Osteoblast (primary cell): ENCODE data around the gene SKAP1. TPM values are rescaled to one million over a fixed set of nuclear protein-coding genes. Genes with fewer than 3 reads are reported as not detected.

Source experiments
- DNase-seq: peaks from one replicate; pipeline ENCODE4 v3.0.0; 2011; ENCODE audit warnings: low spot score, mixed read lengths; ENCODE audit not compliant: insufficient read length; ENCODE audit errors: missing footprints
- H2AFZ ChIP-seq: 2 replicates; pipeline ENCODE4 v1.6.0; 2011; ENCODE audit warnings: mild to moderate bottlenecking, low read length
- H3K27ac ChIP-seq: 2 replicates; pipeline ENCODE4 v1.5.1; 2011; ENCODE audit warnings: mild to moderate bottlenecking, low read depth, low read length, moderate library complexity
- H3K27me3 ChIP-seq: 2 replicates; pipeline ENCODE4 v1.6.0; 2012; ENCODE audit warnings: mild to moderate bottlenecking, control low read depth, inconsistent platforms, low read length, moderate library complexity; ENCODE audit not compliant: insufficient read depth
- H3K36me3 ChIP-seq: 2 replicates; pipeline ENCODE4 v1.5.1; 2011; ENCODE audit warnings: mild to moderate bottlenecking, low read length, control low read depth, moderate library complexity; ENCODE audit not compliant: insufficient read depth
- H3K4me1 ChIP-seq: 2 replicates; pipeline ENCODE4 v1.5.1; 2011; ENCODE audit warnings: mild to moderate bottlenecking, low read length, control low read depth, moderate library complexity; ENCODE audit not compliant: insufficient read depth
- H3K4me2 ChIP-seq: 2 replicates; pipeline ENCODE4 v1.6.0; 2011; ENCODE audit warnings: mild to moderate bottlenecking, low read length; ENCODE audit not compliant: insufficient read depth
- H3K4me3 ChIP-seq: fragments of 200-600 bp; sonication (generic); 3 replicates; pipeline ENCODE4 v1.5.1; 2012; ENCODE audit warnings: mild to moderate bottlenecking, low read length, inconsistent platforms; ENCODE audit not compliant: insufficient read depth
- H3K79me2 ChIP-seq: 2 replicates; pipeline ENCODE4 v1.6.0; 2012; ENCODE audit warnings: mild to moderate bottlenecking, low read length, control low read depth, inconsistent platforms; ENCODE audit not compliant: insufficient read depth
- H3K9me3 ChIP-seq: 2 replicates; pipeline ENCODE4 v1.5.1; 2011; ENCODE audit warnings: low read depth, low read length, control low read depth
- H4K20me1 ChIP-seq: 2 replicates; pipeline ENCODE4 v1.6.0; 2012; ENCODE audit warnings: mild to moderate bottlenecking, low read length, control low read depth; ENCODE audit not compliant: insufficient read depth
- total RNA-seq: library from RNA; depleted of rRNA; stranded (reverse); fragments of >200 nt; gene quantifications from 2 replicates; pipeline ENCODE4 v1.2.3, GENCODE V29; 2012
- TF ChIP-seq, protein P1 (sequence below): IDR thresholded peaks from 2 replicates; pipeline ENCODE4 v1.5.1; 2011; ENCODE audit warnings: mild to moderate bottlenecking, low read depth, low read length, moderate library complexity; ENCODE audit errors: extremely low read depth

SKAP1 gene
- total RNA-seq, 1 donor = not detected

- no peaks in the 10 kb centered on the region for H3K36me3 ChIP-seq
- no peak overlapping the region for H3K4me2 ChIP-seq
- no peaks in the 10 kb centered on the region for H3K79me2 ChIP-seq
- peaks cover 2% of the 10 kb centered on the region for H3K4me1 ChIP-seq
- H3K4me3 ChIP-seq = no peak overlapping the region
- no peaks in the 10 kb centered on the region for H3K9me3 ChIP-seq
- TF ChIP-seq, protein P1, sequence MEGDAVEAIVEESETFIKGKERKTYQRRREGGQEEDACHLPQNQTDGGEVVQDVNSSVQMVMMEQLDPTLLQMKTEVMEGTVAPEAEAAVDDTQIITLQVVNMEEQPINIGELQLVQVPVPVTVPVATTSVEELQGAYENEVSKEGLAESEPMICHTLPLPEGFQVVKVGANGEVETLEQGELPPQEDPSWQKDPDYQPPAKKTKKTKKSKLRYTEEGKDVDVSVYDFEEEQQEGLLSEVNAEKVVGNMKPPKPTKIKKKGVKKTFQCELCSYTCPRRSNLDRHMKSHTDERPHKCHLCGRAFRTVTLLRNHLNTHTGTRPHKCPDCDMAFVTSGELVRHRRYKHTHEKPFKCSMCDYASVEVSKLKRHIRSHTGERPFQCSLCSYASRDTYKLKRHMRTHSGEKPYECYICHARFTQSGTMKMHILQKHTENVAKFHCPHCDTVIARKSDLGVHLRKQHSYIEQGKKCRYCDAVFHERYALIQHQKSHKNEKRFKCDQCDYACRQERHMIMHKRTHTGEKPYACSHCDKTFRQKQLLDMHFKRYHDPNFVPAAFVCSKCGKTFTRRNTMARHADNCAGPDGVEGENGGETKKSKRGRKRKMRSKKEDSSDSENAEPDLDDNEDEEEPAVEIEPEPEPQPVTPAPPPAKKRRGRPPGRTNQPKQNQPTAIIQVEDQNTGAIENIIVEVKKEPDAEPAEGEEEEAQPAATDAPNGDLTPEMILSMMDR = no peak
- H3K27ac ChIP-seq = no peak overlapping the region
- peaks cover 76% of the 10 kb centered on the region for H3K27me3 ChIP-seq
- H2AFZ ChIP-seq = no peak overlapping the region
- no peaks in the 10 kb centered on the region for H4K20me1 ChIP-seq
- no peak for DNase-seq
Observed at GRCh38 chr17:48228720-48229119, 201.3 kb downstream of the SKAP1 start.

GRCh38 chr17:48225725-48226567 is 204.1 kb downstream of the SKAP1 start:
- H3K27ac ChIP-seq = no peak overlapping the region
- no peaks in the 10 kb centered on the region for H3K36me3 ChIP-seq
- no peak overlapping the region for H3K4me3 ChIP-seq
- no peaks in the 10 kb centered on the region for H3K9me3 ChIP-seq
- peaks cover 2% of the 10 kb centered on the region for H3K4me1 ChIP-seq
- peaks cover 72% of the 10 kb centered on the region for H3K27me3 ChIP-seq
- no peaks in the 10 kb centered on the region for H4K20me1 ChIP-seq
- H3K4me2 ChIP-seq = no peak overlapping the region
- TF ChIP-seq, protein P1 = no peak
- DNase-seq = no peak
- H2AFZ ChIP-seq = no peak overlapping the region
- no peaks in the 10 kb centered on the region for H3K79me2 ChIP-seq

DNA sequence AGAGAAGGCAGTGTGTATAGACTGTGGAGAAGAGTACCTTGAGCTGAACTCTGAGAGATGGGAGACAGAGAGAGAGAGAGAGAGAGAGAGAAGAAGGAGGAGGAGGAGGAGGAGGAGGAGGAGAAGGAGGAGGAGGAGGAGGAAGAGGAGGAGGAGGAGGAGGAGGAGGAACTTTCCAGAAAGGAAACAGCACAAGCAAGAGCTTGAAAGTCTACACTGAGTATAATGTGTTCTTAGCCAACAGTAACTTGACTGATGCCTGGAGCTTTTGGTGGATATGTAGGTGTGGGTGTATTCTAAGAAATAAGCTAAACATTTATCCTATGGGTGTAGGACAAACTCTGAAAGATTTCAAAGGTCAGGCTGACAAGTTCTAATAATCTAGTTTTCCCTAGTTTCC is 206.1 kb downstream of the SKAP1 start:
- TF ChIP-seq, protein P1 = no peak
- Histone ChIP-seq H3K79me2 (no peaks in the 10 kb centered on the region), H3K4me1 (peaks cover 2% of the 10 kb centered on the region), H3K4me2 (no peak overlapping the region), H2AFZ (no peak overlapping the region), H3K27ac (no peak overlapping the region), H3K27me3 (peaks cover 72% of the 10 kb centered on the region), H3K4me3 (no peak overlapping the region), H4K20me1 (no peaks in the 10 kb centered on the region), H3K36me3 (no peaks in the 10 kb centered on the region), H3K9me3 (no peaks in the 10 kb centered on the region)
- no peak for DNase-seq

- no peaks in the 10 kb centered on the region for H3K36me3 ChIP-seq
- H3K4me3 ChIP-seq = no peak overlapping the region
- peaks cover 2% of the 10 kb centered on the region for H3K4me1 ChIP-seq
- no peak overlapping the region for H3K27ac ChIP-seq
- H3K9me3 ChIP-seq = no peaks in the 10 kb centered on the region
- H3K79me2 ChIP-seq = no peaks in the 10 kb centered on the region
- TF ChIP-seq, protein P1 = no peak
- DNase-seq = no peak
- no peak overlapping the region for H2AFZ ChIP-seq
- H4K20me1 ChIP-seq = no peaks in the 10 kb centered on the region
- peaks cover 68% of the 10 kb centered on the region for H3K27me3 ChIP-seq
- no peak overlapping the region for H3K4me2 ChIP-seq
Observed at GRCh38 chr17:48219617-48220016, 210.4 kb downstream of the SKAP1 start.
